Calu3 (cell line): ENCODE results near the gene TTC28. TPM values are rescaled to one million over a fixed set of nuclear protein-coding genes. Genes with fewer than 3 reads are reported as not detected.

ENCODE experiments used
- BruUV-seq: library from RNA; stranded (reverse); fragments of 400-500 nt; replicated peaks from 2 replicates; lab custom pipeline; 2021; lab: Mats Ljungman, UMichigan
- CTCF ChIA-PET: fragments of 300-600 bp; sonication (Branson Sonifier 250); formaldehyde crosslinking; loops from one replicate; lab custom pipeline; 2022; ENCODE audit warnings: antibody characterized with exemption; lab: Charles Lee
- DNase-seq: peaks from one replicate; pipeline ENCODE4 v3.0.0; 2022
- H3K27ac Mint-ChIP-seq: one replicate; pipeline ENCODE4 v1.8.0; 2022; ENCODE audit warnings: mixed read lengths; ENCODE audit not compliant: unreplicated experiment
- H3K27me3 Mint-ChIP-seq: one replicate; pipeline ENCODE4 v1.8.0; 2022; ENCODE audit warnings: mixed read lengths; ENCODE audit not compliant: unreplicated experiment
- H3K36me3 Mint-ChIP-seq: one replicate; pipeline ENCODE4 v1.8.0; 2022; ENCODE audit warnings: mild to moderate bottlenecking, moderate library complexity, mixed read lengths; ENCODE audit not compliant: insufficient read depth, unreplicated experiment
- H3K4me1 Mint-ChIP-seq: one replicate; pipeline ENCODE4 v1.8.0; 2022; ENCODE audit warnings: mild to moderate bottlenecking, low read depth, mixed read lengths; ENCODE audit not compliant: unreplicated experiment
- H3K4me3 Mint-ChIP-seq: one replicate; pipeline ENCODE4 v1.8.0; 2022; ENCODE audit warnings: mild to moderate bottlenecking, low read depth, moderate library complexity, mixed read lengths; ENCODE audit not compliant: unreplicated experiment
- H3K9me3 Mint-ChIP-seq: one replicate; pipeline ENCODE4 v1.8.0; 2022; ENCODE audit warnings: low read depth, mixed read lengths; ENCODE audit not compliant: unreplicated experiment
- intact Hi-C: fragments of 100-400 bp; cut with micrococcal nuclease; formaldehyde crosslinking; loops from one replicate; pipeline ENCODE4 v1.10.0; 2022; ENCODE audit not compliant: unreplicated experiment
- total RNA-seq: library from RNA; stranded (reverse); gene quantifications from 2 replicates; pipeline ENCODE4 v1.2.3, GENCODE V29; 2022
- TF ChIP-seq, protein P1 (sequence below): fragments of 200-600 bp; IDR thresholded peaks from one replicate; pipeline ENCODE4 v1.8.0; 2022; ENCODE audit warnings: antibody characterized with exemption; ENCODE audit not compliant: unreplicated experiment

Gene TTC28
- total RNA-seq, 1 experiment from 2014 or later, result 5.2 TPM

GRCh38 chr22:28331695-28332094, 347.9 kb downstream of the TTC28 start:
- no TSS peak for BruUV-seq
- Mint-ChIP-seq H3K27ac (no peak overlapping the region), H3K9me3 (no peaks in the 10 kb centered on the region), H3K27me3 (no peaks in the 10 kb centered on the region), H3K4me3 (no peak overlapping the region), H3K36me3 (no peaks in the 10 kb centered on the region), H3K4me1 (no peaks in the 10 kb centered on the region)
- CTCF ChIA-PET, result no interaction called here
- intact Hi-C loops, result no loop called here
- TF ChIP-seq, protein P1, sequence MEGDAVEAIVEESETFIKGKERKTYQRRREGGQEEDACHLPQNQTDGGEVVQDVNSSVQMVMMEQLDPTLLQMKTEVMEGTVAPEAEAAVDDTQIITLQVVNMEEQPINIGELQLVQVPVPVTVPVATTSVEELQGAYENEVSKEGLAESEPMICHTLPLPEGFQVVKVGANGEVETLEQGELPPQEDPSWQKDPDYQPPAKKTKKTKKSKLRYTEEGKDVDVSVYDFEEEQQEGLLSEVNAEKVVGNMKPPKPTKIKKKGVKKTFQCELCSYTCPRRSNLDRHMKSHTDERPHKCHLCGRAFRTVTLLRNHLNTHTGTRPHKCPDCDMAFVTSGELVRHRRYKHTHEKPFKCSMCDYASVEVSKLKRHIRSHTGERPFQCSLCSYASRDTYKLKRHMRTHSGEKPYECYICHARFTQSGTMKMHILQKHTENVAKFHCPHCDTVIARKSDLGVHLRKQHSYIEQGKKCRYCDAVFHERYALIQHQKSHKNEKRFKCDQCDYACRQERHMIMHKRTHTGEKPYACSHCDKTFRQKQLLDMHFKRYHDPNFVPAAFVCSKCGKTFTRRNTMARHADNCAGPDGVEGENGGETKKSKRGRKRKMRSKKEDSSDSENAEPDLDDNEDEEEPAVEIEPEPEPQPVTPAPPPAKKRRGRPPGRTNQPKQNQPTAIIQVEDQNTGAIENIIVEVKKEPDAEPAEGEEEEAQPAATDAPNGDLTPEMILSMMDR, result no peak
- no peak for DNase-seq

- Mint-ChIP-seq H3K36me3 (no peaks in the 10 kb centered on the region), H3K4me1 (no peaks in the 10 kb centered on the region), H3K27ac (no peak overlapping the region), H3K27me3 (no peaks in the 10 kb centered on the region), H3K4me3 (no peak overlapping the region), H3K9me3 (no peaks in the 10 kb centered on the region)
- intact Hi-C loops, result no loop called here
- DNase-seq, result no peak
- CTCF ChIA-PET, result no interaction called here
- TF ChIP-seq, protein P1, result no peak
- no TSS peak for BruUV-seq
Measured at GRCh38 chr22:28329186-28330073, 350.2 kb downstream of the TTC28 start.

GRCh38 chr22:28328756-28329155, 350.9 kb downstream of the TTC28 start:
- Mint-ChIP-seq H3K4me1 (no peaks in the 10 kb centered on the region), H3K36me3 (no peaks in the 10 kb centered on the region), H3K4me3 (no peak overlapping the region), H3K27ac (no peak overlapping the region), H3K9me3 (no peaks in the 10 kb centered on the region), H3K27me3 (no peaks in the 10 kb centered on the region)
- TF ChIP-seq, protein P1, result no peak
- DNase-seq, result no peak
- CTCF ChIA-PET, result no interaction called here
- no TSS peak for BruUV-seq
- intact Hi-C loops, result no loop called here

DNA sequence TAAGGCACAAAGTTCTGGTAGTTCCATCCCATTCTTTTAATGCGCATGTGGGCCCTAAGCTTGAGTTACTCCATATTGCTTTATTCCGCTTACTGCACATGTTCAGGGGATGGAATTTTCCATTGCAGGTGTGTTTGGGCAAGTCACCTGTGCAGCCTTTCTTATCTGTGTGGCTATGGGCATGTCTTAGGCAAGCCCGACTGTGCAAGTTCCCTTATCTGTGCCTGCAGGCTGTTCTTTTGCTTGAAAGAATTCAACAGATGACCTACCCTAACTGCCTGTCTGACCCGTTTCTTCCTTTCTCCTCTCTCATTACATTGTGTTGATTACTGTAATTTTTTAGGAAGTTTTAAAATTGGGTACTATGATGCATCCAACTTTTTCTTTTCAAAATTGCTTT, 363.6 kb downstream of the TTC28 start:
- no peak for DNase-seq
- peaks cover 81% of the 10 kb centered on the region for H3K27me3 Mint-ChIP-seq
- TF ChIP-seq, protein P1, result no peak
- no peak overlapping the region for H3K27ac Mint-ChIP-seq
- no peak overlapping the region for H3K4me3 Mint-ChIP-seq
- no peaks in the 10 kb centered on the region for H3K36me3 Mint-ChIP-seq
- no peaks in the 10 kb centered on the region for H3K4me1 Mint-ChIP-seq
- intact Hi-C loops, result no loop called here
- CTCF ChIA-PET, result no interaction called here
- H3K9me3 Mint-ChIP-seq, result no peaks in the 10 kb centered on the region
- no TSS peak for BruUV-seq
